ENCODE results near the gene TM7SF2.

Gene TM7SF2

DNA sequence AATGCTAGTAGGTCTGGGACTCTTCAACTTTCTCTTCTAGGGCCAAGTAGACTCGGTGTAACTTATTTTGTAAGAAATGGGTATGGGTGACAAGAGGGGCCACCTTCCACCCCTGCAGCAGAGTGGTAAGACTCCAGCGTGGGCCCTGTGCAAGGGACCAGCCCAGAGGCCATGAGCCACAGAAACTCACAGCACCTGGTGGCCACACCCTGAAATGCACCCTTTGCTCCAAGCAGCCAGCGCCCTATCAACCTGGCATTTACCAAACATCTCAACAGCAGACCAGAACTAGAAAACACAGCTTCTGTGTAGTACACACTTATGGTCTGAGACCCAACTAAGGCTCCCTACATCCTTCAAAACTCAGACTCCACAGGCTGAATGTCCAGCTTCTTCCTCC, 33.5 kb upstream of the TM7SF2 start:
- Histone ChIP-seq H3K27me3 (ENCODE audit: insufficient read depth, low read length) (no peaks in the 10 kb centered on the region), H3K9ac (ENCODE audit: low read depth, low read length) (no peak overlapping the region), H3K4me3 (ENCODE audit: low read length) (no peak overlapping the region), H3K27ac (ENCODE audit: low read length) (no peak overlapping the region), H3K36me3 (ENCODE audit: insufficient read depth, low read depth, low read length) (peaks cover 71% of the 10 kb centered on the region), H3K9me3 (ENCODE audit: insufficient read depth, low read depth, low read length) (no peaks in the 10 kb centered on the region), H3K4me1 (ENCODE audit: insufficient read depth, low read length) (peaks cover 6% of the 10 kb centered on the region)

DNA sequence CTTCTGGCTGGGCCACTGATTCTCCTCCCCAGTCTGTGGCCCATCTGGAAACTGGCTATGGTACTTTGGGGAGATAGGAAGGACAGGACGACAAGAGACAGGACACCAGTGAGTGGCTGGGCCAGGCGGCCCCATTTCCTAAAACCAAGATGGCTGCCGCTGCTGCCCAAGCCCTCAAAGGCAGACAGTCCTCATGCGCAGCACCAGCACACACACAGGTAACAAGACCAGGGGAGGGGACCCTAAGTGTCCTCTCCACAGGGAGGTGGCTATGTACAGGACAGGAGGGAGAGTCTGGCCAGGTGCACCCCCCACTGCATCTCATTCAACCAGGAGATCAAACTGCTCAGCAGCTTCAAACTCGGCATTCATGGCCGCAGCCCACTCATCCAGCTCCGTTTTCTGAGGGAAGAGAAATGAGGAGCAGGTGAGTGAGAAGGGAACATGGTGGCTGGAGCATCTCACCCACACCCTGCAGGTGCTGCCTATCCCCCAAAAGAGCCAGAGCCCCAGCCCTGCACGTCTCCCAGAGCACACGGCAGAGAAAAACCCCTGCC, 32.8 kb upstream of the TM7SF2 start:
- Histone ChIP-seq H3K27ac (ENCODE audit: low read length) (no peak overlapping the region), H3K4me1 (ENCODE audit: insufficient read depth, low read length) (peaks cover 6% of the 10 kb centered on the region), H3K27me3 (ENCODE audit: insufficient read depth, low read length) (no peaks in the 10 kb centered on the region), H3K9ac (ENCODE audit: low read depth, low read length) (no peak overlapping the region), H3K4me3 (ENCODE audit: low read length) (no peak overlapping the region), H3K9me3 (ENCODE audit: insufficient read depth, low read depth, low read length) (no peaks in the 10 kb centered on the region), H3K36me3 (ENCODE audit: insufficient read depth, low read depth, low read length) (peaks cover 71% of the 10 kb centered on the region)

- peak overlapping the region; percentile 99 for H3K9ac ChIP-seq (ENCODE audit: low read depth, low read length)
- peak overlapping the region; percentile 97 for H3K4me3 ChIP-seq (ENCODE audit: low read length)
- H3K27me3 ChIP-seq (ENCODE audit: insufficient read depth, low read length): no peaks in the 10 kb centered on the region
- no peaks in the 10 kb centered on the region for H3K9me3 ChIP-seq (ENCODE audit: insufficient read depth, low read depth, low read length)
- peak overlapping the region; percentile 75 for H3K27ac ChIP-seq (ENCODE audit: low read length)
- peaks cover 10% of the 10 kb centered on the region for H3K4me1 ChIP-seq (ENCODE audit: insufficient read depth, low read length)
- H3K36me3 ChIP-seq (ENCODE audit: insufficient read depth, low read depth, low read length): peaks cover 67% of the 10 kb centered on the region
Measured at GRCh38 chr11:65083134-65083833, 28.4 kb upstream of the TM7SF2 start.

- peaks cover 64% of the 10 kb centered on the region for H3K36me3 ChIP-seq (ENCODE audit: insufficient read depth, low read depth, low read length)
Measured at GRCh38 chr11:65083834-65084597, 27.7 kb upstream of the TM7SF2 start, which contains the start of the genes CDCA5 and ZFPL1. TSS of gene CDCA5 (minus strand) at chr11:65084040. CDS start at chr11:65083978, 62 bp downstream. TSS of gene ZFPL1 (plus strand) at chr11:65084222. CDS start at chr11:65084699, 477 bp downstream.

DNA sequence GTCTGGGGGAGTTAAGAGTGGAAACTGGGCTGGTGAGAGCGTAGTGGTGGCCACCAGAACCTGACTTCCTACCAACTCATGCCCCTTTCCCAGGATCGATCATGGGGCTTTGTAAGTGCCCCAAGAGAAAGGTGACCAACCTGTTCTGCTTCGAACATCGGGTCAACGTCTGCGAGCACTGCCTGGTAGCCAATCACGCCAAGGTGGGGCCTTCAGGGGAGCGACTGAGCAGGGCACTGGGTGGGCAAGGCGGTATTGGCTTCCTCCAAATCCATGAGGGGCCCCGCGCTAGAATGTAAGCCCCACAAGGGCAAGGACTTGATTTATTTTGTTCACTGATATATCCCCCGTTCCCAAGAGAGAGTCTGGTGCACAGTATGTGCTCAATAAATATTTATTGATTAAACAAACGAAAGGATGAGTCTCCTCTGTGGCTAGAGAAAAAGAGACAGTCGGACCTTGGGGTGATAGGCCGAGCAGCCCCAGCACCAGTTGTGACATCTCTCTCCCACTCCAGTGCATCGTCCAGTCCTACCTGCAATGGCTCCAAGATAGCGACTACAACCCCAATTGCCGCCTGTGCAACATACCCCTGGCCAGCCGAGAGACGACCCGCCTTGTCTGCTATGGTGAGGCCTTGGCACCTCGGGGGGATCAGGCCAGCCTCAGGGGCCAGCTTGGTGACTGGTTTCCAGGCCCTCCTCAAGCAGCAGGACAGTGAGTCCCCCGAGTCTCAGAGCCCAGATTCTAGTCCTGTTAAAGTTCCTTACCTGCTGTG, 26.9 kb upstream of the TM7SF2 start:
- peaks cover 10% of the 10 kb centered on the region for H3K4me1 ChIP-seq (ENCODE audit: insufficient read depth, low read length)
- no peaks in the 10 kb centered on the region for H3K27me3 ChIP-seq (ENCODE audit: insufficient read depth, low read length)
- peak overlapping the region; percentile 97 for H3K4me3 ChIP-seq (ENCODE audit: low read length)
- no peaks in the 10 kb centered on the region for H3K9me3 ChIP-seq (ENCODE audit: insufficient read depth, low read depth, low read length)
- H3K9ac ChIP-seq (ENCODE audit: low read depth, low read length): peak overlapping the region; percentile 99
- peaks cover 59% of the 10 kb centered on the region for H3K36me3 ChIP-seq (ENCODE audit: insufficient read depth, low read depth, low read length)
- H3K27ac ChIP-seq (ENCODE audit: low read length): peak overlapping the region; percentile 86

More at GRCh38 chr11:65083834-65084597, 27.7 kb upstream of the TM7SF2 start, which contains the start of the genes CDCA5 and ZFPL1:
- H3K9ac ChIP-seq (ENCODE audit: low read depth, low read length): peak within 1 kb of the TSS; percentile 99
- H3K9me3 ChIP-seq (ENCODE audit: insufficient read depth, low read depth, low read length): no peaks in the 10 kb centered on the region
- H3K27me3 ChIP-seq (ENCODE audit: insufficient read depth, low read length): no peaks in the 10 kb centered on the region
- H3K4me3 ChIP-seq (ENCODE audit: low read length): peak within 1 kb of the TSS; percentile 97
- H3K4me1 ChIP-seq (ENCODE audit: insufficient read depth, low read length): peaks cover 10% of the 10 kb centered on the region
- peak within 1 kb of the TSS; percentile 86 for H3K27ac ChIP-seq (ENCODE audit: low read length)

DNA sequence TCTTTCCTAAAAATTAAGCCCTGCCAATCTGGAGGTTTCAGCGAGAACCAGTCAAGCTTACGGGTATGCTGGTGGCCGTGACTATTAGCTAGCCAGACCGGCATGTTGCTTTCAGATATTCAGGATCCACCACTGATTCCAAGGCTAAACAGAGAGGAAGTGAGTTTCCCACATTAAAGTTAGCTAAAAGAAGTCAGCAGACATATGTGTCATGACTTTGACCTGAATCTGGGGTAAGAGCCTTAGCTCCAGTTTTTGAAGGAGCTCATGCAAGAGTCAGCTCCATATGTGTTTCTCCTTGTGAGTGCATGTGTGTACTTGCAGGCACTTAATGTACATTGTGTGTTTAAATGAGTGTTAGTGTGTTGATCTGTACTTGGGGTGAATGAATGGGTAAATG, 26.2 kb upstream of the TM7SF2 start:
- no peaks in the 10 kb centered on the region for H3K9me3 ChIP-seq (ENCODE audit: insufficient read depth, low read depth, low read length)
- H3K4me1 ChIP-seq (ENCODE audit: insufficient read depth, low read length): peaks cover 10% of the 10 kb centered on the region
- 0 out of 2 replicates have a peak overlapping the region, but pooled peaks have one; percentile 99 for H3K9ac ChIP-seq (ENCODE audit: low read depth, low read length)
- H3K36me3 ChIP-seq (ENCODE audit: insufficient read depth, low read depth, low read length): peaks cover 54% of the 10 kb centered on the region
- H3K27ac ChIP-seq (ENCODE audit: low read length): no peak overlapping the region
- H3K27me3 ChIP-seq (ENCODE audit: insufficient read depth, low read length): no peaks in the 10 kb centered on the region
- peak overlapping the region; percentile 97; the same call in 1 of the 2 replicates for H3K4me3 ChIP-seq (ENCODE audit: low read length)

- Histone ChIP-seq H3K4me3 (ENCODE audit: low read length) (no peak overlapping the region), H3K4me1 (ENCODE audit: insufficient read depth, low read length) (peaks cover 10% of the 10 kb centered on the region), H3K9me3 (ENCODE audit: insufficient read depth, low read depth, low read length) (no peaks in the 10 kb centered on the region), H3K27ac (ENCODE audit: low read length) (no peak overlapping the region), H3K27me3 (ENCODE audit: insufficient read depth, low read length) (no peaks in the 10 kb centered on the region), H3K36me3 (ENCODE audit: insufficient read depth, low read depth, low read length) (peaks cover 40% of the 10 kb centered on the region), H3K9ac (ENCODE audit: low read depth, low read length) (no peak overlapping the region)
Measured at GRCh38 chr11:65086809-65087208, 24.9 kb upstream of the TM7SF2 start.

DNA sequence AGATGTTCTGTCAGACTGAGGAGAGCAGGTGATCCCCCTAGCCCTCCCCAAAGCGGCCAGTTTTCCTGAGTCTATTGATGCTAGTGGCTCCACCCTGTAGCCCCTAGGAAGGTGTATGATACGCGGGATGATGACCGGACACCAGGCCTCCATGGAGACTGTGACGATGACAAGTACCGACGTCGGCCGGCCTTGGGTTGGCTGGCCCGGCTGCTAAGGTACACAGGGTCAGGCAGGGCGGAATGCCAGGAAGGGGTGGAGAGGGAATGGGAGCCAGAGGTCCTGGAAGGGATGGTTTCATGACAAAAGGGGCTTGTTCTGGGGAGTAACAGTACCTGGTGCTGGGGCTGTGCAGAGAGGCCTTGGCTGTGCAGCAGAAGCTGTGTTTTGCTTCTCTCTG, 24.5 kb upstream of the TM7SF2 start:
- H3K27ac ChIP-seq (ENCODE audit: low read length): no peak overlapping the region
- H3K4me1 ChIP-seq (ENCODE audit: insufficient read depth, low read length): peaks cover 10% of the 10 kb centered on the region
- no peaks in the 10 kb centered on the region for H3K27me3 ChIP-seq (ENCODE audit: insufficient read depth, low read length)
- H3K9me3 ChIP-seq (ENCODE audit: insufficient read depth, low read depth, low read length): no peaks in the 10 kb centered on the region
- H3K36me3 ChIP-seq (ENCODE audit: insufficient read depth, low read depth, low read length): peaks cover 36% of the 10 kb centered on the region
- no peak overlapping the region for H3K9ac ChIP-seq (ENCODE audit: low read depth, low read length)
- H3K4me3 ChIP-seq (ENCODE audit: low read length): no peak overlapping the region

DNA sequence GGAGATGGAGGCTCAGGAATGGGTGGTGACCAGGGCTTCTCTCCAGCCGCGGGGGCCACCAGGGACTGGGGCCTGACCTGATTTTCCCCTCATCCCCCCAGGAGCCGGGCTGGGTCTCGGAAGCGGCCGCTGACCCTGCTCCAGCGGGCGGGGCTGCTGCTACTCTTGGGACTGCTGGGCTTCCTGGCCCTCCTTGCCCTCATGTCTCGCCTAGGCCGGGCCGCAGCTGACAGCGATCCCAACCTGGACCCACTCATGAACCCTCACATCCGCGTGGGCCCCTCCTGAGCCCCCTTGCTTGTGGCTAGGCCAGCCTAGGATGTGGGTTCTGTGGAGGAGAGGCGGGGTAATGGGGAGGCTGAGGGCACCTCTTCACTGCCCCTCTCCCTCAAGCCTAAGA, 23.8 kb upstream of the TM7SF2 start:
- H3K36me3 ChIP-seq (ENCODE audit: insufficient read depth, low read depth, low read length): peaks cover 30% of the 10 kb centered on the region
- peaks cover 8% of the 10 kb centered on the region for H3K4me1 ChIP-seq (ENCODE audit: insufficient read depth, low read length)
- H3K4me3 ChIP-seq (ENCODE audit: low read length): no peak overlapping the region
- no peak overlapping the region for H3K9ac ChIP-seq (ENCODE audit: low read depth, low read length)
- no peaks in the 10 kb centered on the region for H3K9me3 ChIP-seq (ENCODE audit: insufficient read depth, low read depth, low read length)
- H3K27ac ChIP-seq (ENCODE audit: low read length): no peak overlapping the region
- H3K27me3 ChIP-seq (ENCODE audit: insufficient read depth, low read length): no peaks in the 10 kb centered on the region

DNA sequence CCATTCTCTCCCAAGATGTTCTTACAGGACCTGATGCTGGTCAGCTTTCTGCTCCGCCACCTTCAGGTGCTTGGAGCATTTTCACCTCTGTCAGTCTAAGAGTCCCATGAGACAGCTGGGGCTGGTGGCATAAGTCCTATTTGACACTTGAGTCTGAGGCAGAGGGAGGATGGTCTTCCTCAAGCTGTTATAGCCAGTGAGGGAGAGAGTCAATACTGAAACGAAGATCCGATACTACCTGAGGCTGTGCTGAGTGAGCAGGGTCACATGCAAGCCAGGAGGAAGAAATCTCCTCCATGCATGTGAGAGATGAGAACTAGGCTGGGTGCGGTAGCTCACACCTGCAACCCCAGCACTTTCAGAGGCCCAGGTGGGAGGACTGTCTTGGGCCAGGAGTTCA, 22.1 kb upstream of the TM7SF2 start:
- Histone ChIP-seq H3K27me3 (ENCODE audit: insufficient read depth, low read length) (no peaks in the 10 kb centered on the region), H3K4me1 (ENCODE audit: insufficient read depth, low read length) (0 out of 2 replicates have a peak, but pooled peaks cover 4% of the 10 kb centered on the region), H3K27ac (ENCODE audit: low read length) (no peak overlapping the region), H3K9ac (ENCODE audit: low read depth, low read length) (no peak overlapping the region), H3K36me3 (ENCODE audit: insufficient read depth, low read depth, low read length) (peaks cover 30% of the 10 kb centered on the region), H3K9me3 (ENCODE audit: insufficient read depth, low read depth, low read length) (no peaks in the 10 kb centered on the region), H3K4me3 (ENCODE audit: low read length) (no peak overlapping the region)

GRCh38 chr11:65090628-65091027, 21.0 kb upstream of the TM7SF2 start:
- no peak overlapping the region for H3K27ac ChIP-seq (ENCODE audit: low read length)
- H3K4me1 ChIP-seq (ENCODE audit: insufficient read depth, low read length): no peaks in the 10 kb centered on the region
- peaks cover 24% of the 10 kb centered on the region for H3K36me3 ChIP-seq (ENCODE audit: insufficient read depth, low read depth, low read length)
- H3K9me3 ChIP-seq (ENCODE audit: insufficient read depth, low read depth, low read length): no peaks in the 10 kb centered on the region
- H3K4me3 ChIP-seq (ENCODE audit: low read length): no peak overlapping the region
- H3K9ac ChIP-seq (ENCODE audit: low read depth, low read length): no peak overlapping the region
- no peaks in the 10 kb centered on the region for H3K27me3 ChIP-seq (ENCODE audit: insufficient read depth, low read length)
